ENCODE measurements around the gene SDSL.

The SDSL gene

GRCh38 chr12:113449299-113449698, 27.1 kb downstream of the SDSL start:
- DNase-seq (ENCODE audit: low spot score), result no peak

GRCh38 chr12:113449839-113450238, 27.7 kb downstream of the SDSL start:
- no peak for DNase-seq (ENCODE audit: low spot score)

- DNase-seq (ENCODE audit: low spot score), result no peak
These were observed 30.3 kb downstream of the SDSL start for GRCh38 chr12:113452458-113452857.

- no peak for DNase-seq (ENCODE audit: low spot score)
These were observed 31.1 kb downstream of the SDSL start for GRCh38 chr12:113453330-113453729.

- no peak for DNase-seq (ENCODE audit: low spot score)
These were observed 34.0 kb downstream of the SDSL start for GRCh38 chr12:113456199-113456598.

- DNase-seq (ENCODE audit: low spot score), result no peak
These were observed 34.6 kb downstream of the SDSL start for GRCh38 chr12:113456761-113457160.

GRCh38 chr12:113457185-113457584, 35.0 kb downstream of the SDSL start:
- DNase-seq (ENCODE audit: low spot score), result no peak

- no peak for DNase-seq (ENCODE audit: low spot score)
These were observed 35.5 kb downstream of the SDSL start for GRCh38 chr12:113457710-113458109.

GRCh38 chr12:113459981-113460380, 37.8 kb downstream of the SDSL start:
- no peak for DNase-seq (ENCODE audit: low spot score)

GRCh38 chr12:113461666-113462065, 39.5 kb downstream of the SDSL start:
- peak; percentile 41 for DNase-seq (ENCODE audit: low spot score)

- peak; percentile 68 for DNase-seq (ENCODE audit: low spot score)
These were observed 40.1 kb downstream of the SDSL start for GRCh38 chr12:113462117-113462774.

GRCh38 chr12:113462998-113463745, 41.0 kb downstream of the SDSL start:
- no peak for DNase-seq (ENCODE audit: low spot score)

GRCh38 chr12:113463746-113464451, 41.7 kb downstream of the SDSL start:
- no peak for DNase-seq (ENCODE audit: low spot score)

- no peak for DNase-seq (ENCODE audit: low spot score)
These were observed 42.2 kb downstream of the SDSL start for GRCh38 chr12:113464452-113464775.

GRCh38 chr12:113464852-113465719, 42.9 kb downstream of the SDSL start:
- no peak for DNase-seq (ENCODE audit: low spot score)

- DNase-seq (ENCODE audit: low spot score), result no peak
These were observed 43.8 kb downstream of the SDSL start for GRCh38 chr12:113465808-113466453.

- no peak for DNase-seq (ENCODE audit: low spot score)
These were observed 44.4 kb downstream of the SDSL start for GRCh38 chr12:113466454-113467141.

GRCh38 chr12:113467142-113467501, 44.9 kb downstream of the SDSL start:
- no peak for DNase-seq (ENCODE audit: low spot score)

GRCh38 chr12:113467502-113468364, 45.6 kb downstream of the SDSL start:
- DNase-seq (ENCODE audit: low spot score), result no peak
